DMS53 treated with DMSO at 0.1 percent for 48 hours (cell line): ENCODE results near the gene CCKAR.

Experiments used
- DNase-seq: peaks from one replicate; lab custom pipeline; 2025; ENCODE audit not compliant: unreplicated experiment; lab: John Stamatoyannopoulos, UW

Gene CCKAR

GRCh38 chr4:26490111-26490959 lies at the start of gene CCKAR:
Gene CCKAR, minus strand, starts transcription at chr4:26490484. Its CDS starts 217 bp downstream, at chr4:26490267.
- DNase-seq = no peak

GRCh38 chr4:26533685-26534084 lies 43.4 kb upstream of the CCKAR start:
- no peak for DNase-seq

GRCh38 chr4:26531491-26532116 lies 41.3 kb upstream of the CCKAR start:
- no peak for DNase-seq

- DNase-seq = no peak
Measured at GRCh38 chr4:26530099-26530498, 39.8 kb upstream of the CCKAR start.

- DNase-seq = no peak
Measured at GRCh38 chr4:26529479-26529878, 39.2 kb upstream of the CCKAR start.

- no peak for DNase-seq
Measured at GRCh38 chr4:26525771-26526150, 35.5 kb upstream of the CCKAR start.

GRCh38 chr4:26525136-26525770 lies 35.0 kb upstream of the CCKAR start:
- no peak for DNase-seq

GRCh38 chr4:26524011-26524410 lies 33.7 kb upstream of the CCKAR start:
- DNase-seq = no peak

GRCh38 chr4:26522478-26522877 lies 32.2 kb upstream of the CCKAR start:
- no peak for DNase-seq

GRCh38 chr4:26520728-26521450 lies 30.6 kb upstream of the CCKAR start:
- DNase-seq = no peak

GRCh38 chr4:26515936-26516335 lies 25.7 kb upstream of the CCKAR start:
- no peak for DNase-seq

- DNase-seq = no peak
Measured at GRCh38 chr4:26510334-26510964, 20.2 kb upstream of the CCKAR start.

GRCh38 chr4:26509681-26510333 lies 19.5 kb upstream of the CCKAR start:
- no peak for DNase-seq

GRCh38 chr4:26507286-26507685 lies 17.0 kb upstream of the CCKAR start:
- DNase-seq = no peak

GRCh38 chr4:26503844-26504243 lies 13.6 kb upstream of the CCKAR start:
- DNase-seq = no peak

GRCh38 chr4:26503427-26503826 lies 13.1 kb upstream of the CCKAR start:
- no peak for DNase-seq

- peak; percentile 28 for DNase-seq
Measured at GRCh38 chr4:26500565-26500999, 10.3 kb upstream of the CCKAR start.

- no peak for DNase-seq
Measured at GRCh38 chr4:26496207-26496783, 6.0 kb upstream of the CCKAR start.

- DNase-seq = no peak
Measured at GRCh38 chr4:26493461-26493860, 3.2 kb upstream of the CCKAR start.
